HCT116 (cell line): ENCODE results near the gene HAPSTR1.
A peak's percentile ranks its signal among the peaks of the same experiment; 100 is the strongest.

Experiments
- CEBPB ChIP-seq: IDR thresholded peaks from 2 replicates; pipeline ENCODE4 v1.6.1; 2012; ENCODE audit warnings: low read depth
- CTCF ChIP-seq, 3 experiments: fragments of 200-600 bp in 1 of 3; sonication (generic) in 1 of 3; IDR thresholded peaks in 2 of 3; conservative IDR thresholded peaks in 1 of 3; 2 replicates each; pipeline ENCODE4 v1.5.1; 2012 to 2017; ENCODE audit warnings: low read depth in 2 of 3, low read length in 2 of 3, antibody characterized with exemption in 1 of 3, borderline replicate concordance in 1 of 3, control low read depth in 1 of 3, mild to moderate bottlenecking in 1 of 3, mixed read lengths in 1 of 3, mixed run types in 1 of 3, moderate library complexity in 1 of 3; ENCODE audit not compliant: insufficient read depth in 1 of 3
- EZH2 ChIP-seq: fragments of 200-600 bp; sonication (generic); IDR thresholded peaks from 2 replicates; pipeline ENCODE4 v1.6.1; 2017; ENCODE audit warnings: antibody characterized with exemption, mixed run types
- MAX ChIP-seq: IDR thresholded peaks from 2 replicates; pipeline ENCODE4 v1.6.1; 2012
- POLR2A ChIP-seq: IDR thresholded peaks from 2 replicates; pipeline ENCODE4 v1.7.0; 2011; ENCODE audit warnings: borderline replicate concordance; ENCODE audit not compliant: insufficient read depth, insufficient read length; ENCODE audit errors: extremely low read depth
- POLR2AphosphoS5 ChIP-seq: IDR thresholded peaks from 2 replicates; pipeline ENCODE4 v1.6.1; 2011; ENCODE audit warnings: mild to moderate bottlenecking, low read depth, low read length, moderate library complexity
- RAD21 ChIP-seq: IDR thresholded peaks from 2 replicates; pipeline ENCODE4 v1.6.1; 2012; ENCODE audit warnings: low read depth, mild to moderate bottlenecking
- REST ChIP-seq: IDR thresholded peaks from 2 replicates; pipeline ENCODE4 v1.6.1; 2012; ENCODE audit warnings: low read depth
- SIN3A ChIP-seq: IDR thresholded peaks from 2 replicates; pipeline ENCODE4 v1.6.1; 2012; ENCODE audit warnings: low read depth
- YY1 ChIP-seq: IDR thresholded peaks from 2 replicates; pipeline ENCODE4 v1.6.1; 2011; ENCODE audit warnings: low read length, low read depth, moderate library complexity, mild to moderate bottlenecking; ENCODE audit not compliant: insufficient replicate concordance; ENCODE audit errors: extremely low read depth
- ZNF274 ChIP-seq: fragments of 200-500 bp; sonication (Bioruptor generic); IDR thresholded peaks from 2 replicates; pipeline ENCODE4 v1.6.1; 2014; ENCODE audit warnings: mild to moderate bottlenecking, low read depth, low read length, inconsistent platforms

- TF ChIP-seq MAX (peak; percentile 61; the same call in 1 of the 2 replicates), SIN3A (no peak), CTCF (IDR thresholded peaks at IDR 0.05 in 2 of 3, conservative IDR thresholded peaks at IDR 0.05 in 1 of 3; ENCODE audit: borderline replicate concordance in 1 of 3, insufficient read depth in 1 of 3, low read depth in 2 of 3, low read length in 2 of 3) (no peak), RAD21 (no peak), POLR2A (no peak), YY1 (peak; percentile 47), CEBPB (no peak), EZH2 (no peak), POLR2AphosphoS5 (peak; percentile 49; the same call in 1 of the 2 replicates), ZNF274 (no peak), REST (no peak)
These were observed 32.4 kb downstream of the HAPSTR1 start for GRCh38 chr16:9123871-9124270.
